ENCODE results near the gene NCL.

DNA sequence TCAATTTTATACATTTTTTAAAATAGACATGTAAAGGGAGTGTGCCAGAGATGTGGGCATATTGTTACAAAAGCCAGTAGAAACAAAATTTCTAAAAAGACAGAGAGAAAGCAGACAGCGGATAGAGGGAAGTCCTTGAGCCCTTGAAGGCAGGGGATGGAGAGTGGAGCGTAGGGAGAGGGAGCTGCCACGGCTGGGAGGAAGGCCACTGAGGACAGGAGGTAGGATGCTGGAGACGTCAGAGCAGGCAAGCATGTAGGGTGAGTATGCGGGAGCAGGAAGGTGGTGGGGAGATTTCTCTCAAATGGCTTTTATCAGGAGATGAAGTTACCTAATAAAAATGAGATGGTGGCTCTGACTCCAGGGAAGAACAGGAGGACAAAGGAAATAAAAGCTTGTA, 24.0 kb upstream of the NCL start:
- TF ChIP-seq, protein P1, sequence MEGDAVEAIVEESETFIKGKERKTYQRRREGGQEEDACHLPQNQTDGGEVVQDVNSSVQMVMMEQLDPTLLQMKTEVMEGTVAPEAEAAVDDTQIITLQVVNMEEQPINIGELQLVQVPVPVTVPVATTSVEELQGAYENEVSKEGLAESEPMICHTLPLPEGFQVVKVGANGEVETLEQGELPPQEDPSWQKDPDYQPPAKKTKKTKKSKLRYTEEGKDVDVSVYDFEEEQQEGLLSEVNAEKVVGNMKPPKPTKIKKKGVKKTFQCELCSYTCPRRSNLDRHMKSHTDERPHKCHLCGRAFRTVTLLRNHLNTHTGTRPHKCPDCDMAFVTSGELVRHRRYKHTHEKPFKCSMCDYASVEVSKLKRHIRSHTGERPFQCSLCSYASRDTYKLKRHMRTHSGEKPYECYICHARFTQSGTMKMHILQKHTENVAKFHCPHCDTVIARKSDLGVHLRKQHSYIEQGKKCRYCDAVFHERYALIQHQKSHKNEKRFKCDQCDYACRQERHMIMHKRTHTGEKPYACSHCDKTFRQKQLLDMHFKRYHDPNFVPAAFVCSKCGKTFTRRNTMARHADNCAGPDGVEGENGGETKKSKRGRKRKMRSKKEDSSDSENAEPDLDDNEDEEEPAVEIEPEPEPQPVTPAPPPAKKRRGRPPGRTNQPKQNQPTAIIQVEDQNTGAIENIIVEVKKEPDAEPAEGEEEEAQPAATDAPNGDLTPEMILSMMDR (IDR thresholded peaks at IDR 0.05) = no peak
- TF ChIP-seq POLR2A (IDR thresholded peaks at IDR 0.05) (no peak), POLR2AphosphoS5 (IDR thresholded peaks at IDR 0.05) (no peak)
